H1 (cell line): ENCODE measurements around the gene LCE3B. TPM values are rescaled to one million over a fixed set of nuclear protein-coding genes. Genes with fewer than 3 reads are reported as not detected.

Source experiments
- CTCF ChIA-PET: fragments of 300-600 bp; sonication (Branson Sonifier 250); formaldehyde crosslinking; loops from one replicate; lab custom pipeline; 2021; ENCODE audit not compliant: partially characterized antibody; lab: Charles Lee
- POLR2A ChIA-PET: fragments of 300-600 bp; sonication (Branson Sonifier 250); formaldehyde crosslinking; loops from one replicate; lab custom pipeline; 2021; ENCODE audit warnings: inconsistent platforms; ENCODE audit not compliant: partially characterized antibody; lab: Charles Lee
- DNase-seq, 2 experiments: peaks; one replicate each; pipeline versions ENCODE4 v3.0.0 to v3.0.0-alpha.2; 2010 to 2022; ENCODE audit warnings: low spot score in 2 of 2, low read depth in 1 of 2, mixed read lengths in 1 of 2
- FAIRE-seq: peaks from 2 replicates; lab custom pipeline; 2011; peaks lifted over from hg19 to GRCh38; lab: Jason Lieb, UNC
- H2AFZ ChIP-seq: 2 replicates; pipeline ENCODE4 v1.8.1; 2012; ENCODE audit warnings: low read length, inconsistent platforms
- H2AK5ac ChIP-seq: 2 replicates; pipeline ENCODE4 v1.6.1; 2013; ENCODE audit warnings: low read depth, low read length
- H2BK120ac ChIP-seq: replicated peaks from 2 replicates; pipeline ENCODE3; 2013; ENCODE audit warnings: low read depth, low read length, inconsistent platforms
- H2BK12ac ChIP-seq: 2 replicates; pipeline ENCODE4 v1.6.1; 2013; ENCODE audit warnings: low read depth, low read length
- H2BK15ac ChIP-seq: 2 replicates; pipeline ENCODE4 v1.6.1; 2013; ENCODE audit warnings: low read length
- H2BK20ac ChIP-seq: 2 replicates; pipeline ENCODE4 v1.6.1; 2013; ENCODE audit warnings: low read length
- H2BK5ac ChIP-seq: 2 replicates; pipeline ENCODE4 v1.6.1; 2013; ENCODE audit warnings: low read depth, low read length
- H3K14ac ChIP-seq: 2 replicates; pipeline ENCODE4 v1.6.1; 2013; ENCODE audit warnings: inconsistent platforms; ENCODE audit not compliant: insufficient read length
- H3K18ac ChIP-seq: 2 replicates; pipeline ENCODE4 v1.6.1; 2013; ENCODE audit warnings: low read length; ENCODE audit errors: extremely low read depth
- H3K23ac ChIP-seq: 2 replicates; pipeline ENCODE4 v1.6.1; 2013; ENCODE audit warnings: inconsistent platforms; ENCODE audit not compliant: insufficient read length
- H3K23me2 ChIP-seq: 2 replicates; pipeline ENCODE4 v1.6.1; 2013; ENCODE audit warnings: low read depth, low read length
- H3K27ac ChIP-seq: 2 replicates; pipeline ENCODE4 v1.6.1; 2011; ENCODE audit warnings: low read depth, low read length, inconsistent platforms
- H3K27me3 ChIP-seq, 4 experiments: replicated peaks in 1 of 4; 1 replicate in 1 of 4; 2 replicates in 3 of 4; pipeline versions ENCODE4 v1.6.1 to v1.8.1; 2011 to 2013; ENCODE audit warnings: low read length in 3 of 4, mild to moderate bottlenecking in 3 of 4, inconsistent platforms in 2 of 4, mixed read lengths in 2 of 4, moderate library complexity in 1 of 4; ENCODE audit not compliant: control insufficient read depth in 3 of 4, insufficient read depth in 3 of 4; ENCODE audit errors: extremely low read depth in 1 of 4
- H3K36me3 ChIP-seq, 4 experiments: 2 replicates each; pipeline versions ENCODE4 v1.6.1 to v1.8.1; 2011 to 2013; ENCODE audit warnings: mild to moderate bottlenecking in 4 of 4, low read length in 3 of 4, moderate library complexity in 2 of 4, control low read depth in 1 of 4, inconsistent platforms in 1 of 4; ENCODE audit not compliant: insufficient read depth in 4 of 4, control insufficient read depth in 2 of 4
- H3K4ac ChIP-seq: replicated peaks from 2 replicates; pipeline ENCODE3; 2013; ENCODE audit warnings: low read length, low read depth, mixed read lengths, inconsistent platforms; ENCODE audit not compliant: insufficient read length
- H3K4me1 ChIP-seq, 4 experiments: replicated peaks in 1 of 4; 1 replicate in 1 of 4; 2 replicates in 3 of 4; pipeline versions ENCODE4 v1.6.1 to v1.8.1; 2011 to 2013; ENCODE audit warnings: low read length in 3 of 4, inconsistent platforms in 2 of 4, mixed read lengths in 1 of 4; ENCODE audit not compliant: insufficient read depth in 4 of 4, control insufficient read depth in 3 of 4
- H3K4me2 ChIP-seq, 2 experiments: 2 replicates each; pipeline versions ENCODE4 v1.6.1 to v1.8.1; 2011 to 2013; ENCODE audit warnings: low read depth in 2 of 2, low read length in 2 of 2, control low read depth in 1 of 2, inconsistent platforms in 1 of 2, mild to moderate bottlenecking in 1 of 2; ENCODE audit not compliant: insufficient read depth in 1 of 2
- H3K4me3 ChIP-seq, 4 experiments: fragments of 200-600, 300-600 bp in 1 of 4; sonication (generic), shearing (Covaris generic), sonication (Bioruptor Twin) in 1 of 4; 2 replicates each; pipeline versions ENCODE4 v1.5.1 to v1.8.1; 2011 to 2016; ENCODE audit warnings: low read length in 4 of 4, low read depth in 3 of 4, control low read depth in 2 of 4, inconsistent platforms in 2 of 4, mild to moderate bottlenecking in 2 of 4, mixed read lengths in 1 of 4, moderate library complexity in 1 of 4; ENCODE audit not compliant: insufficient read depth in 2 of 4; ENCODE audit errors: extremely low read depth in 1 of 4
- H3K56ac ChIP-seq: replicated peaks from 2 replicates; pipeline ENCODE3; 2013; ENCODE audit warnings: low read depth, mild to moderate bottlenecking, mixed read lengths, low read length, inconsistent platforms; ENCODE audit not compliant: insufficient read length
- H3K79me1 ChIP-seq: 2 replicates; pipeline ENCODE4 v1.6.1; 2013; ENCODE audit warnings: low read depth, low read length, control low read depth
- H3K79me2 ChIP-seq, 2 experiments: 2 replicates each; pipeline versions ENCODE4 v1.6.1 to v1.8.1; 2012 to 2013; ENCODE audit warnings: low read length in 2 of 2, mild to moderate bottlenecking in 2 of 2, inconsistent platforms in 1 of 2; ENCODE audit not compliant: insufficient read depth in 2 of 2, control insufficient read depth in 1 of 2
- H3K9ac ChIP-seq, 4 experiments: replicated peaks in 1 of 4; 1 replicate in 1 of 4; 2 replicates in 3 of 4; pipeline versions ENCODE4 v1.6.1 to v1.8.1; 2011 to 2013; ENCODE audit warnings: low read depth in 3 of 4, low read length in 3 of 4, control low read depth in 2 of 4, mild to moderate bottlenecking in 2 of 4, moderate library complexity in 2 of 4, inconsistent platforms in 1 of 4; ENCODE audit errors: extremely low read depth in 1 of 4
- H3K9me3 ChIP-seq, 2 experiments: 2 replicates each; pipeline versions ENCODE4 v1.6.1 to v1.8.1; 2012 to 2013; ENCODE audit warnings: mild to moderate bottlenecking in 2 of 2, moderate library complexity in 2 of 2, control low read depth in 1 of 2, inconsistent platforms in 1 of 2, low read depth in 1 of 2, low read length in 1 of 2, mixed read lengths in 1 of 2; ENCODE audit not compliant: insufficient read depth in 2 of 2
- H4K20me1 ChIP-seq, 2 experiments: replicated peaks in 1 of 2; 2 replicates each; pipeline versions ENCODE3 to v1.8.1; 2011 to 2013; ENCODE audit warnings: inconsistent platforms in 2 of 2, low read length in 2 of 2, mild to moderate bottlenecking in 1 of 2; ENCODE audit not compliant: insufficient read depth in 2 of 2, control insufficient read depth in 1 of 2
- H4K5ac ChIP-seq: 2 replicates; pipeline ENCODE4 v1.6.1; 2013; ENCODE audit warnings: low read length, low read depth, mixed read lengths, inconsistent platforms; ENCODE audit not compliant: insufficient read length
- H4K8ac ChIP-seq: 2 replicates; pipeline ENCODE4 v1.8.0; 2013; ENCODE audit warnings: mild to moderate bottlenecking, moderate library complexity, low read length, inconsistent platforms; ENCODE audit not compliant: insufficient read depth; ENCODE audit errors: extremely low read depth
- H4K91ac ChIP-seq: replicated peaks from 2 replicates; pipeline ENCODE3; 2013; ENCODE audit warnings: low read length, mixed read lengths, inconsistent platforms; ENCODE audit not compliant: insufficient read length
- CEBPB ChIP-seq: IDR thresholded peaks from 2 replicates; pipeline ENCODE4 v1.6.1; 2012; ENCODE audit warnings: low read depth, low read length
- RXRA ChIP-seq: IDR thresholded peaks from 2 replicates; pipeline ENCODE4 v1.6.1; 2011; ENCODE audit warnings: low read depth, mild to moderate bottlenecking, low read length, moderate library complexity; ENCODE audit not compliant: insufficient read depth
- whole genome bisulfite sequencing, 2 experiments: shearing (Covaris generic) in 1 of 2; methylation state at CpG; one replicate each; pipeline versions ENCODE4 v1.1.6 to v1.1.7; 2013 to 2015; ENCODE audit warnings: low lambda C conversion rate in 2 of 2, mixed read lengths in 2 of 2, inconsistent platforms in 1 of 2, low coverage in 1 of 2, missing lambda C conversion rate in 1 of 2; ENCODE audit not compliant: insufficient replicate concordance in 2 of 2, insufficient coverage in 1 of 2, insufficient read length in 1 of 2; ENCODE audit errors: extremely low coverage in 1 of 2, missing lambda C conversion rate in 1 of 2; 5-methylcytosine and 5-hydroxymethylcytosine counted together
- polyA plus RNA-seq, 7 experiments: library from polyadenylated mRNA; depleted of rRNA in 3 of 7; stranded (reverse) in 5 of 7; unstranded in 2 of 7; fragments of >200 nt in 5 of 7; fragments of 200-250 nt in 2 of 7; gene quantifications; 1 replicate in 5 of 7; 2 replicates in 1 of 7; 4 replicates in 1 of 7; pipeline versions ENCODE4 v1.2.1 to v1.2.3, GENCODE V29; 2011 to 2013; ENCODE audit warnings: missing spikeins in 2 of 7, mixed read lengths in 2 of 7
- total RNA-seq: library from RNA; stranded (reverse); fragmentation: NEBNext Ultra II Directional; extraction: Animal tissue kit (Norgen Biotek cat#: 25700); gene quantifications from 2 replicates; pipeline ENCODE4 v1.2.1, GENCODE V29; 2021
- TF ChIP-seq, protein P1 (sequence below): IDR thresholded peaks from 2 replicates; pipeline ENCODE4 v1.6.1; 2012; ENCODE audit warnings: inconsistent platforms

LCE3B gene
- total and polyA plus RNA-seq, 2 of the 8 experiments (the other 6 are each of a cell fraction or from before 2014, with no cell fraction given) = not detected

GRCh38 chr1:152658649-152659048 lies 45.0 kb downstream of the LCE3B start:
- no peak for FAIRE-seq
- POLR2A ChIA-PET = no interaction called here
- no peak overlapping the region for H3K4ac ChIP-seq
- TF ChIP-seq RXRA = no peak
- no peak for TF ChIP-seq CEBPB
- TF ChIP-seq, protein P1, sequence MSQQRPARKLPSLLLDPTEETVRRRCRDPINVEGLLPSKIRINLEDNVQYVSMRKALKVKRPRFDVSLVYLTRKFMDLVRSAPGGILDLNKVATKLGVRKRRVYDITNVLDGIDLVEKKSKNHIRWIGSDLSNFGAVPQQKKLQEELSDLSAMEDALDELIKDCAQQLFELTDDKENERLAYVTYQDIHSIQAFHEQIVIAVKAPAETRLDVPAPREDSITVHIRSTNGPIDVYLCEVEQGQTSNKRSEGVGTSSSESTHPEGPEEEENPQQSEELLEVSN = no peak

More at GRCh38 chr1:152658649-152659048, 45.0 kb downstream of the LCE3B start:
- Histone ChIP-seq H3K18ac (no peak overlapping the region), H3K4me3 (no peak overlapping the region), H3K79me1 (no peaks in the 10 kb centered on the region), H2BK15ac (no peak overlapping the region), H3K23ac (no peak overlapping the region), H3K56ac (no peak overlapping the region), H4K5ac (no peak overlapping the region), H3K27ac (no peak overlapping the region), H3K9ac (no peak overlapping the region), H2AFZ (no peak overlapping the region), H2AK5ac (no peak overlapping the region), H4K8ac (no peak overlapping the region), H3K27me3 (no peaks in the 10 kb centered on the region), H3K9me3 (peaks cover 60 to 63% of the 10 kb centered on the region in 2 experiments), H2BK120ac (no peak overlapping the region), H4K91ac (no peak overlapping the region), H3K36me3 (no peaks in the 10 kb centered on the region), H2BK5ac (no peak overlapping the region), H2BK12ac (no peak overlapping the region), H4K20me1 (no peaks in the 10 kb centered on the region), H3K79me2 (no peaks in the 10 kb centered on the region), H3K23me2 (no peaks in the 10 kb centered on the region), H3K4me2 (no peak overlapping the region), H3K4me1 (no peaks in the 10 kb centered on the region), H2BK20ac (no peak overlapping the region), H3K14ac (no peak overlapping the region)
- CTCF ChIA-PET = no interaction called here
- DNase-seq = no peak
- WGBS, 2 experiments = 80% methylated on average over 3 of the region's 3 CpGs; no CpG with 5 or more reads in 1 of the 2 experiments
